A673 (cell line): Measurements from ENCODE around the gene OGDHL. TPM values are rescaled to one million over a fixed set of nuclear protein-coding genes. Genes with fewer than 3 reads are reported as not detected.

Experiments used
- BruUV-seq: library from RNA; stranded (reverse); fragments of 400-500 nt; replicated peaks from 2 replicates; lab custom pipeline; 2021; lab: Mats Ljungman, UMichigan
- CTCF ChIA-PET: fragments of 300-600 bp; sonication (Branson Sonifier 250); formaldehyde crosslinking; loops from one replicate; lab custom pipeline; 2022; ENCODE audit warnings: antibody characterized with exemption; lab: Charles Lee
- POLR2A ChIA-PET: fragments of 300-600 bp; sonication (Branson Sonifier 250); formaldehyde crosslinking; loops from one replicate; lab custom pipeline; 2022; ENCODE audit warnings: antibody characterized with exemption; ENCODE audit not compliant: low non-redundant PET; lab: Charles Lee
- DNase-seq: peaks from one replicate; pipeline ENCODE4 v3.0.0-alpha.2; 2015; ENCODE audit warnings: low spot score
- H3K27ac ChIP-seq: fragments of 200-600 bp; sonication (generic); 2 replicates; pipeline ENCODE4 v1.5.1; 2016; ENCODE audit warnings: mixed run types, low read depth, mild to moderate bottlenecking, mixed read lengths, antibody characterized with exemption, low read length; ENCODE audit not compliant: poor library complexity, severe bottlenecking
- H3K27me3 ChIP-seq: fragments of 200-600 bp; sonication (generic); replicated peaks from 2 replicates; pipeline ENCODE4 v1.6.1; 2017; ENCODE audit warnings: mixed run types, low read depth, mild to moderate bottlenecking, mixed read lengths, antibody characterized with exemption, low read length; ENCODE audit not compliant: insufficient read depth, poor library complexity
- H3K36me3 ChIP-seq: fragments of 200-600 bp; sonication (generic); 2 replicates; pipeline ENCODE4 v1.6.1; 2016; ENCODE audit warnings: mixed run types, mild to moderate bottlenecking, mixed read lengths, antibody characterized with exemption, low read length; ENCODE audit not compliant: insufficient read depth, poor library complexity, severe bottlenecking
- H3K4me1 ChIP-seq: fragments of 200-600 bp; sonication (generic); 2 replicates; pipeline ENCODE4 v1.6.1; 2017; ENCODE audit warnings: mixed run types, mild to moderate bottlenecking, mixed read lengths, antibody characterized with exemption, low read length; ENCODE audit not compliant: insufficient read depth, poor library complexity, severe bottlenecking
- H3K4me3 ChIP-seq: fragments of 200-600 bp; sonication (generic); 2 replicates; pipeline ENCODE4 v1.5.1; 2016; ENCODE audit warnings: low read depth, mixed run types, mild to moderate bottlenecking, mixed read lengths, low read length; ENCODE audit not compliant: poor library complexity, severe bottlenecking
- H3K9me3 ChIP-seq: fragments of 200-600 bp; sonication (generic); 2 replicates; pipeline ENCODE4 v1.6.1; 2016; ENCODE audit warnings: mixed run types, low read depth, mild to moderate bottlenecking, mixed read lengths, antibody characterized with exemption, low read length; ENCODE audit not compliant: poor library complexity, severe bottlenecking
- CTCF ChIP-seq: fragments of 300-800, 200-600 bp; sonication (generic); conservative IDR thresholded peaks from 2 replicates; pipeline ENCODE4 v1.5.1; 2017; ENCODE audit warnings: low read depth, mild to moderate bottlenecking, antibody characterized with exemption, low read length, moderate library complexity, mixed read lengths
- intact Hi-C: fragments of 100-400 bp; cut with micrococcal nuclease; formaldehyde crosslinking; loops from one replicate; pipeline ENCODE4 v1.10.0; 2022; ENCODE audit not compliant: unreplicated experiment
- total RNA-seq: library from RNA; stranded (reverse); gene quantifications from 2 replicates; pipeline ENCODE4 v1.2.3, GENCODE V29; 2021

Gene OGDHL
- total RNA-seq, 1 experiment from 2014 or later = 1.6 TPM

GRCh38 chr10:49686651-49687050, 75.5 kb downstream of the OGDHL start:
- Histone ChIP-seq H3K27me3 (peaks cover 24% of the 10 kb centered on the region), H3K4me3 (no peak overlapping the region), H3K9me3 (no peaks in the 10 kb centered on the region), H3K36me3 (no peaks in the 10 kb centered on the region), H3K4me1 (no peaks in the 10 kb centered on the region), H3K27ac (no peak overlapping the region)
- no peak for DNase-seq
- TF ChIP-seq CTCF = no peak
- POLR2A ChIA-PET = no interaction called here
- intact Hi-C loops = no loop called here
- no TSS peak for BruUV-seq
- CTCF ChIA-PET = no interaction called here

Other genes starting within 250 kb of the OGDHL start
- gene ERCC6, start 223.2 kb downstream of the OGDHL start, total RNA-seq = 11.0 and 11.4 TPM in 2 replicates
- 0.28 and 0.30 TPM in 2 replicates for gene SLC18A3, start 152.0 kb downstream of the OGDHL start, total RNA-seq
- gene CHAT, start 148.3 kb downstream of the OGDHL start, total RNA-seq = 0.24 and 0.56 TPM in 2 replicates
- not detected in 2 replicates for gene C10orf53, start 82.7 kb downstream of the OGDHL start, total RNA-seq
- gene PARG, start 179.7 kb upstream of the OGDHL start, total RNA-seq = 42.4 and 44.8 TPM in 2 replicates
- 20.6 and 21.5 TPM in 2 replicates for gene TIMM23B, start 179.7 kb upstream of the OGDHL start, total RNA-seq
- gene AGAP6, start 226.1 kb upstream of the OGDHL start, total RNA-seq = 16.7 and 17.7 TPM in 2 replicates